Activated CD4-positive, alpha-beta T cell treated with anti-CD3 and anti-CD28 coated beads, Interleukin-2, amount 50 U/mL, for 4 hours (primary cell): ENCODE measurements around the gene TRA2B.

Experiments used
- DNase-seq, 2 experiments: peaks; one replicate each; pipeline ENCODE4 v3.0.0-alpha.2; 2020

The TRA2B gene

DNA sequence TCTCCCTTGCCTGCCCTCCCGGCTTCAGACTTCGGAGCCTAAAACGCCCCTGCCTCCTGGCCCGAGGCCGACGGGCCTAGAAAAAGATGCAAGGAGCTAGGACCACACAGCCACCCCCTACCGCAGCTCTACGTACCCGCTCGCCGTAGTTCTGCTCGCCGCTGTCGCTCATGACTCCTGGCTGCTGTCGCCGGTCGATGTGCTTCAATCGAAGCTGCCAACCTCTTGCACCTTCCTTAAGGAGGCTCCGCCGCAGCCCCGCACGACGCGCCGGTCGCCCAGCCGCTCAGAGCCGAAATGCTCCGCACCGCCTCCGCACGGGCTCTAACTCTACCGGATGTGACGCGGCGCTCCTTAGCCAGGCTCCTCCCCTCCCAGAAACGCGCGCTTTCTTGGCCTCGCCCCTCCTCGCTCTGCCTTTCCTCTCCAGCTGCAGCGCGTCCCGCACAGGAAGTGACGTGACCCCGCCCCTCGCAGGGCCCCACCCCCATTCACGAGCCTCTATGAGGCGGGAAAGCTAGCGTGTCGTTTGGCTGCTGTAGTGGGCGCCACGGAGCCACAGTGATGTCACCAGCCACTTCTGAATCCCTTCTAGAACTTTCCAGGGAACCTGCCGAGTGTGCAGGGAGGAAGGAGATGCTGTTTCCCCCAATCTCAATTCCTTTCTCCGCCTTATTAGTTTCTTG, at the start of gene TRA2B:
TSS of gene TRA2B (minus strand) at position 326 of the 686 bp plus-strand sequence. CDS start at position 172, 154 bp downstream.
- peak; percentile 99 for DNase-seq

DNA sequence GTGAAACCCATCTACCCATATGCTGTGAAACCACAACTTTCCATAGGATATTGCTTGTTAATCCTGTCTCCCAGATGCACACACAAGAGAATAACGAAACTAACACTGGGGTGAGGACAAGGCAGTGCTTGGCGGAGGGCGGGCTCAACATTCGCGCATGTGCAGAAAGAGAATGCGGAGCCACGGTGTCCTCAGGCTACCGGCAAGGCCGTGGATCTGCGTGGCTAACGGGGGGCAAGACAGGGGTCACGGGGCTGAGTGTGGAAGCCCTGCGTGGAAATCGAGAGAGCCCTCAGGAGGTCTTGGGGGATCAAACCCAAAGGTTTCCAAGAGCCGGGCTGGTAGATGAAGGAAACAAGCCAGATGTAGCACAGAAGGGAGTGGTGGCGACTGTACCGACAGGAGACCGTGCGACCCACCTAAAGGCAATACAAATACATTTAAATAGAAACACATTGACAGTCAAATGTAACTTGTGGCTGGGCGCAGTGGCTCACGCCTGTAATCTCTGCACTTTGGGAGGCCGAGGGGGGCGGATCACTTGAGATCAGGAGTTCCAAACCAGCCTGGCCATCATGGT, 48.5 kb upstream of the TRA2B start:
- DNase-seq = no peak

DNA sequence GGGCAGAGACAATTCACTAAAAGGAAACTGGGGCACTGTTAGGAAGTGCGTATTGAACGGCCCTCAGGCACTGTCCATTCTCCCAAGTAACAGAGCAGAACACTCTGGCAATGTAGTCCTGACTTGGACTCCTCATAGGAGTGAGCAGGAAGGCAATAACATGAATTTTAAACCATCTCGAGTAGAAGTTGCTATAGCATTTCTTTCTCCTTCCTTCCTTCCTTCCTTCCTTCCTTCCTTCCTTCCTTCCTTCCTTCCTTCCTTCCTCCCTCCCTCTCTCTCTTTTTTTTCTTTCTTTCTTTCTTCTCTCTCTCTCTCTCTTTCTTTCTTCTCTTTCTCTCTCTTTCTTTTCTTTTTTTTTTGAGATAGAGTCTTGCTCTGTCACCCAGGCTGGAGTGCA, 46.4 kb upstream of the TRA2B start:
- DNase-seq = no peak

DNA sequence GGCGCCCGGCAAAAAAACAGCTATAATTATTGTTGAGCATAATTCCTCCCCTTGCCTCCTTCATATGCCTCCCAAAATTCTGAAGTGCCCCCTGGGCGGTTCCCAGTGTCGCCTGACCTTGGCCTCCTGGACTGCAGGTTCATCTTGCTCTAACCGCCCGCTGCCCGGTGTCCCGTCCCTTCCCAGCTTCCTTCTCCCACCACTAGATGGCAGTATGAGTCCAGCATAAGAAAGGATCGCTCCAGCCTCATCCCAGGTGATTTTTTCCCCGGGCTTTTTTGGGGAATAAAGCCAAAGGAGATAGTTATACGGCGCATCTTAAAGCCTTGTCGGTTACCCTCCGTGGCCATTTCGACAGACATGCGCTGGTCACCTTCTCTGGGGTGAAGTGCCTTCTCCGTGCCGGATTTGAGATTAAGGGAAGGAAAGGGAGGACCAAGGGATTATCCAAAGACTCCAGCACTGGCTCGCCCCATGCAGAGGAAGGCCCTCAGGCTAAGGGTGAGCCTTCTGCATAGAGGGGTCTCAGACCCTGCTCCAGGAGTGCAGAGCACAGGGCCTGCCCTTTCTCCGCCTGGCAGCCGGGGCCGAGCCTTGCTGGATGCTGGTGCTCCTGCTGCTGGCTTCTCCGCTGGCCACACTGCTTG, 45.8 kb upstream of the TRA2B start:
- peak; percentile 39 to 42 for DNase-seq

DNA sequence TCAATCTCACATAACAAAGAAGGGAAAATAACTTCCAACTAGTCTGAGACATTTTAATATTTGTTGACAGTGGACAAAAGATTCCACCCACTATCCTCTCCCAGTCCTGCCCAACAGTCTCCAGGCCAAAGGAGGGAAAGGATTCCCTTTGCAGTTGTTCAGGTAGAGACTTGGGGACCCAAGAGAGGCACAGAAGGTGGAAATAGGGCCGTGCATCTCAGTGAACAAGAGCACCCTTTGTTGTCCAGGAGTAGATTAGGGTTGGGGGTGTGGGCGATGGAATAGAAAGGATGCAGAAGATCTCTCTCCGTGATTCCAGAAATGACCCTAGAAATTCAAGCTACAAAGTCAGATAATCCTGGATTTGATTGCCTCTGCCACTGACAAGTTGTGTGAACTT, 44.8 kb upstream of the TRA2B start:
- DNase-seq = no peak

DNA sequence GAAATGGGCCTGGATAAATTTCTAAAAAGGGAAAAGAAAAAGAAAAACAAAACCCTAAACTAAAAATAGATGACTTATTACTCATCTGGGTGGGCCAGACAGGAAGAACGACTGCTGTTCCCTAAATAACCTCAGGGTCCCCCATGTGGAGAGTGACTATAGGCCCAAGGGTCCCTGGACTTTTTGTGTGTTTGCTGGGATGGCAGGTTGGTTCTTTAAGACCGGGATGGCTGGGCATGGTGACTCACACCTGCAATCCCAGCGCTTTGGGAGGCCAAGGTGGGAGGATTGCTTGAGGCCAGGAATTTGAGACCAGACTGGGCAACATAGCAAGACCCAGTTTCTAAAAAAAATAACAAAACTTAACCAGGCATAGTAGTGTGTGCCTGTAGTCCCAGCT, 43.8 kb upstream of the TRA2B start:
- DNase-seq = no peak

DNA sequence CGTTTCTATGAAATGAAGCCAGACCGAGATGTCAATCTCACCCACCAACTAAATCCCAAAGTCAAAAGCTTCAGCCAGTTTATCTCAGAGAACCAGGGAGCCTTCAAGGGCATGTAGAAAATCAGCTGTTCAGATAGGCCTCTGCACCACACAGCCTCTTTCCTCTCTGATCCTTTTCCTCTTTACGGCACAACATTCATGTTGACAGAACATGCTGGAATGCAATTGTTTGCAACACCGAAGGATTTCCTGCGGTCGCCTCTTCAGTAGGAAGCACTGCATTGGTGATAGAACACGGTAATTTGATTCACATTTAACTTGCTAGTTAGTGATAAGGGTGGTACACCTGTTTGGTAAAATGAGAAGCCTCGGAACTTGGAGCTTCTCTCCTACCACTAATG, 41.9 kb upstream of the TRA2B start:
- no peak for DNase-seq

DNA sequence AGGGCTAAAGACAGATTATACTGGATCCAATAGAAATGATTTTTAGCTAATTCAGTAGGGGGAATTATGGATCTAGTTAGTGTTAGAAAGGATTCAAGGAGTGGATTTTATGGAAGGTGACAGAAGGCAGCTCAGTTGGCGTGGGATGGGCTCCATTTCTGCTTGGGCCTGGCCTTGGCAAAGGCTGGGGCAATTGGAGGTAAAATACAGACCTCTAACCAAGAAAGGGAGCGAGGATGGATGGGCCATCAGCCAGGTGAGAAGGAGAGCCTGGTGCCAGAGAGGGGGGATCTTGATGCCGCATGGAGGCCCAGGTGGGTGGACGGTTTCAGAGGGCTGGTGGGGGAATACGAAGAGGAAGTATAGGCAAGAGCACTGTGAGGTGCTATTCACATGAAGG, 40.7 kb upstream of the TRA2B start:
- DNase-seq = no peak

DNA sequence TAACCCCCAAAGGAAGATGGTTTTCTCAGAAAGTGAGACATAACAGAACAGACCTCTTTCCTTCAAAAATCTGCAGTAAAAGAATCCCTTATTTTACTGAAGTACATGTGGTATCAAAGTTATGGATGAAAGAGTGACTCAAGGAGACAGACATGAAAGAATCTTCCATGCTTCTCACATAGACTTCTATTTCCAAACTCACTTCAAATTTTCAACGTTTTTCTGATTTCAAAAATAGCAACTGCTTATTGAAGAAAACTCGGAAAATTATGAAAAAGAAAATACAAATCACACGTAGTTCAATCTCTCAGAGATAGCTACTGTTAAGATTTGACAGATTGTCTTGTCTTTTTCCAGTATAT, 39.8 kb upstream of the TRA2B start:
- no peak for DNase-seq

DNA sequence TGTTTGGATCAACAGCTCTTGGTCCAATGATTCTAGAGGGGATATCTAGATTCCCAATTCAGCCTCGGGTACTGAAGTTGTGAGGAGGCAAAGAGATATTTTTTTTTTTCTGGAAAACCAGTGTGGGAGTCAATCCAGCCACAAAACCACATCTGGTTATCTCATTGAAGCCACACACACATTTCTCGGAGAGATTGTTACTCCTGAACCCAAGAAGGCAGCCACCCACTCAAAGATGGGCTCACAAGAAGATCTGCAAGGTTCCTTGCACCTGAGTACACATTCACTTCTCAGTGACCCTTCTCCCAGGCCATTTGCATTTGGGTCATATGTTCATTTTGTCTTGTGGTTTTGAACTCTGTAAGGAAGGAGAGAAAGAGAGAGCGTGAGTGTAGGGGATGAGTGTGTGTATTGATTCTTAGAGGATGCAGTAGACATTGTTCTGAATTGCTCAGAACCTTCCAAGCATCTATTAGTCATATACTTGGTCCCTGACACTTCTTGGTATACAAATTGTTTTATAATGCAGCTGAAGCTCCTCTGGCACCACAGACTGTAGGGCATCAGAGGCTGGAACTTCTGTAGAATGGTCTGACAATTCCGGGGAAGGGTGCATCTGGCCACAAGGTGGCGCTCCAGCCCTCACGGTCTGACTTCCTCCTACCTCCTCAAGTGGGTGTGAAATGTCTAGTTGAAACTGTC, 39.3 kb upstream of the TRA2B start:
- DNase-seq = peak; percentile 81

DNA sequence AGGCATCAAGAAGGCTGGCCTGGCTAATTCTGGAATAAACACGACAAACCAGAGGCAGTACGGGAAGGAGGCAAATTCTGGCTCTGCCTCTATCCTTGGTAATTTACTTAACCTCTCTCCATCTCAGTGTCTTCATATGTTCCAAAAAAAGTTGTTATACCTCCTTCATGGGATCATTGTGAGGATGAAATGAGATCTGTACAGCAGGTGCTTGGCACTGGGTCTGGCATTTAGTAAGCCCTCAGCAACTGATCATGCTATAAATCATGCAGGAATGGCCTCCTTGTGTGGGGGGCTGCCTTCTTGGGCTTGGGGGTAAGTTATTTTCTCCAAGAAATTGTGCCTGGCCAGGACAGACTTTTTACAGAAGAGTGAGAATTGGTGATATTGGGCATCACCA, 38.3 kb upstream of the TRA2B start:
- DNase-seq = no peak

DNA sequence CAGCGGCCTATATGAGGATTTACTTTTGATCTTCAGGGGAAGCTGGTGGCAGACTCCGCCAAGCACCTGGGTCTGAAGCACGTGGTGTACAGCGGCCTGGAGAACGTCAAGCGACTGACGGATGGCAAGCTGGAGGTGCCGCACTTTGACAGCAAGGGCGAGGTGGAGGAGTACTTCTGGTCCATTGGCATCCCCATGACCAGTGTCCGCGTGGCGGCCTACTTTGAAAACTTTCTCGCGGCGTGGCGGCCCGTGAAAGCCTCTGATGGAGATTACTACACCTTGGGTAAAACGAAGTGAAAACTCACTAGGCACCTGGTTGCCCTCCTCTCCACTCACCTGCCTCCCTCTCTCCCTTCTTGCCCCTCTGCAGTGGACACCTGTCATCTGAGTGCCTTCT, 33.8 kb upstream of the TRA2B start:
- DNase-seq = no peak

DNA sequence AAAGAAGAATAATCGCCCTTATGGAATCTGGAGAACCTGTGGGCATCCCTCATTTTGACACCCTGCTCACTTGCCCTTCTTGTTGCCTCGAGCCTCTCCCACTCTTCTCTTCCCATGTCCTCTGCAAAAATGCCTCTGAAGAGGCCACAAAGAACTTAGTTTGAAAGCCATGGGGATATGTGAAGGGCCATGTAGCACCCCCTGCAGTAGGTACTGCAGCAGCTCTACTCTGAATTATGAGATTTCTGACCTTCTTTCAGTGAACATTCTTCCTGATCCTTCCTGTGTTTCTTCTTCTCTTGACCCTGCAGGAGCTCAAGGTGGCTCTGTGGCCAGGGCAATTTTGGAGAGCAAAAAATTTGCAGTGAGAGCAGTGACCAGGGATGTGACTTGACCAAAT, 30.4 kb upstream of the TRA2B start:
- no peak for DNase-seq

DNA sequence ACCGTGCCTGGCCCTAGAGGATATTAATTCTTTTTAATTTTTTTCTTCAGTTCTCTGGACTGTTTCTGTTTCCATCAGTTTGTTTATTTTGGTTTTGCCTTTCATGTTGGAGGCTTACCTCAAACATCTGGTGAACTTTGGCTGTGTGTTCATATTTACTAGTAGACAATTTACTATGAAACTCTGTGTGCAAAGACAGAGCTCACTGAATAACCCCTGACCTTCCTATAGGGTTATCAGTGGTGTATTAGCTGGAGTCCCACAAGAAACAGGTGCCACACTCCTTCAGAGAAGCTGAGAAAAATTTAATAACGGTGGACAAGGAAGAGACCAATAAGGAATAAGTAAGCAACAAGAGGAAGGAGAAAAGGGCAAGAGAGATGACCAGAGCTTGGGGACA, 28.8 kb upstream of the TRA2B start:
- no peak for DNase-seq

DNA sequence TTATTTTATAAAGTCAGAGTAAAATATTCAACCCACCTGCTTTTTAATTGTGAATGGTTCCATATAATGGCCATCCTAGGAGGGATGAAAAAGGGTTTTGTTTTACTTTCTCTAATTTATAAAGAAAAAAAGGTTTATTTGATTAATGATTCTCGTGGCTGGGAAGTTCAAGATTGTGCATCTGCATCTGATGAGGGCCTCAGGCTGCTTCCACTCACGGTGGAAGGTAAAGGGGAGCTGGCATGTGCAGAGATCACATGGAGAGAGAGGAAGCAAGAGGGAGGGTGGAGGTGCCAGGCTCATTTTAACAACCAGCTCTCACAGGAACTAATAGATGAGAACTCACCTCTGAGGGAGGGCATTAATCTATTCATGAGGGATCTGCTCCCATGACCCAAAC, 27.7 kb upstream of the TRA2B start:
- DNase-seq = no peak

DNA sequence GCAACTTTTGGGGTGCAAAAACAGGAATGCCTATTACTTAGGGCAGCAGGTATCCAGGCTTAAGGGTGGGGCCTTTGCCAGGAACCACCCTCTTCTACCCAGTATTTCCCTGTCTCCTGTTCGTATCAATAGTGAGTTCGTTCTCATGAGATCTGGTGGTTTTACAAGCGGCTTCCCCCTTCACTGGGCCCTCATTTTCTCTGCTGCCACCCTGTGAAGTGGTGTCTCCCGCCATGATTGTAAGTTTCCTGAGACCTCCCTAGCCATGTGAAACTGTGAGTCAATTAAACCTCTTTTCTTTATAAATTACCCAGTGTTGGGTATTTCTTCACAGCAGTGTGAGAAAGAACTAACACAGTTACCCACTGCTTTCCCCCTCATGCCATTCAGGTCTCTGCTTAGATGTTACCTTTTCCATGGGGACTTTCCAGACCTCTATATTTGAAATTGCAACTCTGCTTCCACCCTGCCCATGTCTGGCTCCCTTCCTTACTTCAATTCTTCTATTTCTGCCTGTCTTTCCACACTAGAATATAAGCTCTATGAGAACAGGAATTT, 23.9 kb upstream of the TRA2B start:
- DNase-seq = no peak

DNA sequence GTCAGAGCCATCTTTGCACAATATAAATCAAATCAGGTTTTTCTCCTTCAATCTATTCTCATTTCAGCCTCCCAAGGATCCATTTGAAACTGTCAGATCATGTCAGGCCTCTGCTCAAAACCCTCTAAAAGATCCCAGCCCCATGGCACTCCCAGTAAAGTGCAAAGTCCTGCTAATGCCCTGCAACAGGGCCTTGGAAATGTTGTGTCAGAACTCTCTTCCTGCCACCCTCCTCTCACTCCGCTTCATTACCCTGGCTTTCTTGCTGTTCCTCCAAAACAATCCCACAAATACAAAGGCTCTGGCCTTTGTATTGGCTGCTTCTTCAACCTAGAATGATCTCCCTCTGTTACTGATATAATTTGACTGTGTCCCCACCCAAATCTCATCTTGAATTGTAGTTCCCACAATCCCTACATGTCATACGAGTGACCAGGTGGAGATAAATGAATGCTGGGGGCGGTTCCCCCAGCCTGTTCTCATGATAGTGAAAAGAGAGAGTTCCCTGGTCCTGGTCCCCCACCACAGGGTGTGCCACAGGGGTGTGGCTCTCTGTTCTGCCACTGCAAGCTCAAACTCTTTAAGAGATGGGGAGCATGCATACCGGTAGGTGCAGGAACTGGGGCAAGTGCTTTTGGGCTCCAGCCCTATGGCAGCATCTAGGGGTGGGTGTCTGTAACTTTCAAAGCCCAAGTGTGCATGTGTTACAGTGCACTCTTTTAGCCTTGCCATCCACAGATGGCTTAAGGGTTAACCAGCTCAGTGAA, 22.9 kb upstream of the TRA2B start:
- DNase-seq = no peak

DNA sequence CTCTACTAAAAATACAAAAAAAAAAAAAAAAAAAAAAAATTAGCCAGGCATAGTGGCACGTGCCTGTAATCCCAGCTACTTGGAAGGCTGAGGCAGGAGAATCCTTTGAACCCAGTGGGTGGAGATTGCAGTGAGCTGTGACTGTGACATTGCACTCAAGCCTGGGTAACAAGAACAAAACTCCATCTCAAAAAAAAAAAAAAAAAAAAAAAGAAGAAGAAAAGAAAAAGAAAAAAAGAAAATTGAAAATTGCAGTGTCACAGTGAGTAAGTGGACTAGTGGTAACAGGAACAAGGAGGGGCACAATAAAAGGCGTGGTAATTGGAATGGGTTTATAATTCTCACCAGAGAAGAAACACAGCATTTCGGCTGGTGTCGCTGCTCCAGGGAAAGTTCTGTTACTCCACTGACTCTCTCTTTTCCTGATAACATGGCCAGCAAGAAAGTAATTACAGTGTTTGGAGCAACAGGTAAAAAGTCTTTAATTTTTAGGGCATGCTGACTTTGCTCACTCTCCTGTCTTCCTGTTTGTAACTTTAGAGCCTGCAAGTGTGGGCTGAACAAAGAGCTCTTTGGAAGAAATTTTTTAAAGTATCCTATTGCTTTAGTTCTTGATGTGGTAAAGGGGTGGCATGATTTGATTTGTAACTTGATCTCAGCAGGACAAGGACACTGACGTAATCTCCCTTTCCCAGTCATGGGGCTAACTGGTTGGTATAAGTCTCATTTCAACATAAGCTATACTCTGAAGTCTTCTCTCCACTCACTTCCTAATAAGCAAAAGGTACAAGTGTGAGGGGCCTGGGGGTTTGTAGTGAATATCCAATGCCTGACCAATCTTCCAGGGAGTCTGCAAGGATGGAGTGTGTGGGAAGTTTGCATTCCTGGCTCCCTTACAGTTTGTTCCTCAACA, 22.1 kb upstream of the TRA2B start:
- no peak for DNase-seq

DNA sequence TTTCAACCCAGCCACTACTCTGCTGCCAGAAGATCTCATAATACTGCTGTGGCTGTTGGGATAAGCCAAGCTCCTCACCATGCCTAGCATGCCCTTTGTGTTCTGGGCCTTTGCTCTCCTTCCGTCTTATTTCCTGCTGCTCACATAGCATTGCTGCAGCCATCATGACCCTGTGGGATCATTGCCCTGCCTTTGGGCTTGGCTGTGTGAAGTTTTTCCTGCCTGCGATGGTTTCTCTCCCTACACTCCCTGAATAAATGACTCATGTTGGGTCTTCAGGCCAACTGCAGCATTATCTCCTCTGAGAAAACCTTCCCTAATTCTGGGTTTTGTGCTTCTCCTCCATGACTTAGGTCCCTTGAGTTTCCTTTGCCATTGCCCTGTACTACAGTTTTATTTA, 20.8 kb upstream of the TRA2B start:
- no peak for DNase-seq

DNA sequence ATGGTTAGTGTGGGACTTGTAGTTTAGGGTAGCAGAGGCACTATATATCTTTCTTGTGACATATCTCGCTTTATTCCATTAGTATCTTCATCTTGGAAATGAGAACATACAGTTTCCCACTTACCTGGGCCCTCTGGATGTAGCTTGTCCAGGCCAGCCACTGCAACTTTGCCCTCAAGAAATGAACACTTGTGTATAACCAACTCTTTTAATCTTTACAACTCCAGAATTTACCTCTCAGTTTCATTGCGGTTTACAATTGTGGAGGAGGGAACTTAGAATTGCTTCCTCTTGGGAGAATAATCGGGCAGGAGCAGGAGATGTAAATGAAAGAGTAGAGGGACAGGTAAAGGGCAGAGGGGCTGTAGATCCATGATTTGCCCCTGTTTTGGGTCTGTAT, 18.4 kb upstream of the TRA2B start:
- DNase-seq = no peak

DNA sequence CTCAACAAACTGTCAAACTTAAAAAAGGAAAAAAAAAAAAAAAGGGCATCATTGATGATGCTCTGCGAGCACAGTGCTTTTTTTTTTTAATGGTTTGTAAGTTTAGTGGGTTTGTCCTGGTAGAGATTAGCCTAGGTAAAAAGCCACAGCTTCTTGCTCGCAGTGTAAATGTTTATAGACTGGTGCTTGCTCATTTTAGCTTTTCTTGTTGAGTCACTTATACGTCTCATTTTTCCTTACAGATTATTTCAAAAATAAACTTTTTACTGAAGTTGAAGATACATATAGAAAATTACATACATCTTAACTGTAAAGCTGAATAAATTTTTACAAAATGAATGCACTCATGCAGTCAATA, 16.5 kb upstream of the TRA2B start:
- DNase-seq = no peak

DNA sequence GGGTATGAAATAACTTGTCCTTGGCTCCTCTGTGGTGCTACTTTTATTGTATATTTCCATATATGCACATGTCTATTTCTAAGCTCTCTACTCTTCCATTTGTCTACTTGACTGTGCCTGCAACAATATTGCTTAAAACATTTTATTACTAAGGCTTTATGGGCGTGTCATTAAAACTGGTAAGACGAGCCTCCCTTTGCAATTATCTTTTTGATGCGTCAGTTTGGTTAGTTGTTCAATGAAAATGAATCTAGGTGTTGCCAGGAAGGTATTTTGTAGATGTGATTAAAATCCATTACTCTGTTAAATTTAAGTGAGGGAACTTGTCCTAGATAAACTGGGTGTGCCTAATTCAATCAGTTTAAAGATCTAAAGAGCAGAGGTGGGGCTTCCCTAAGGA, 12.9 kb upstream of the TRA2B start:
- no peak for DNase-seq
